DMS53 treated with DMSO at 0.1 percent for 48 hours (cell line): ENCODE data around the gene ARFGAP3.

Experiments
- DNase-seq: peaks from one replicate; lab custom pipeline; 2025; ENCODE audit not compliant: unreplicated experiment; lab: John Stamatoyannopoulos, UW

Gene ARFGAP3

DNA sequence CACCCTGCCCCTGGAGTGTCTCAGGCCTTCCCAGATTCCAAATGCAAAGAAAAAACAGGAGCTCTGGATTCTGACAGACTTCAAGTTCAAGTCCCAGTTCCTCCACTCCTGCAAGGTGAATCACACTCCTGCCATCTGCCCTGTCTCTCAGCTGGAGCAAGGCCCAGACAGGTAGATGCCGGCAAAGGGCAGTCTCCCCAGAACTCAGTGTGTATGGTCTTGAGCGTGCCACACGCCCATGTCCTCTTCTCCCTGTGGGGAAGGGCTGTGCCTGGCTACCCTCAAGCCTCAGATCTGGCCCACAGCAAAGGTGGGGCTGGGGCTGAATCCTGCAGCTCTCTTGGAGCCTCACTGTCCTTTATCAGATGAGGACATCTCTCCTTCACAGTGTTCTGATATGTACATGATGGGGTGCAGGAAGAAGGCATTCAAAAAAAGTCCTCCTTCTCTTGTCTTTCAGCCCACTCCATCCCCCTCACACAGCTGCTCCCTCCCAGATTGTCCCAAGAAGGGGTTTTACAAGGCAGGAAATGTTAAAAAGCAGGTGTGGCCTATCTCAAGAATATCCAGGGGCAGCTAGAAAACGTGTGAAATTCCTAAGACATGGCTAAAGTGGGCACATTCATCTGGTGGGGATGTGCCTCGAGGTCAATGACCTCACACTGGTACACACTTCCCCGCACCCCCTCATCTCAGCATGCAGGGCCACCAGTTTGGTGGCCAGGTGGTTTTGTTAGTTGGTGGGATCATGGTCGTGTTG, 27.7 kb upstream of the ARFGAP3 start:
- DNase-seq, result no peak

DNA sequence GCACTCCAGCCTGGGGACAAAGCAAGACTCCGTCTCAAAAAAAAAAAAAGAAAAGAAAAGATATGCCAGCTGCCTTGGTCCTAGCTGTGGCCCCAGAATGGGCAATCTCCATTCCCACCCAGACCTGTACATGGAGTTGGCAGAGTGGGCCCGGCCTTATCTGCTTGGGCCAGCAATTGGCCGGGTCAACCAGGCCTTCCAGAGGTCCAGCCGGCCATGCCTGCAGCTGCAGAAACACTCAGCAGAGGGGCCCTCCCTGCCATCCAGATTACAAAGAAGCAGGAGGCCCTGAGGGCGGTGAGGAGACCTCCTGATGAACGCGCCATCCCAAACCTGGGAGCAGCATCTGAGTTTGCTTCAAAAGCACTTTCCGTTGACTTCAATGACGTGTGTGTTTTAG, 26.9 kb upstream of the ARFGAP3 start:
- no peak for DNase-seq

DNA sequence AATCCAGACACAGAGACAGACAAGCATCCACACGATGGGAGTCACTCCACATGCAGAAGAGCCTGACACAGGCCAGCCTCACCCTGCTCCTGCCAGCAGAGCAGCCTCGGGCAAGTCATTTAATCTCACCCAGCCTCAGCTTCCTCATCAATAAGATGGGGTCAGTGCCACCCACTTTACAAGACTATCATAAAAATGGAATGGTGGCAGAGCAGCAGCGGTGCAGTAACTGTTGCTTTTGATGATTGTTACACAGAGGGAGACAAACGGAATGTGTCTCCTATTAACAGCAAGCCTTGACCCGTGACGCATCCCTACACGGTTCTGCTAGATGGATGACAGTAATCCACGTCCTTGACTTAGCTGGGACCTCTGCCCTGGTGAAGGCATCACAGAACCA, 26.0 kb upstream of the ARFGAP3 start:
- DNase-seq, result no peak

DNA sequence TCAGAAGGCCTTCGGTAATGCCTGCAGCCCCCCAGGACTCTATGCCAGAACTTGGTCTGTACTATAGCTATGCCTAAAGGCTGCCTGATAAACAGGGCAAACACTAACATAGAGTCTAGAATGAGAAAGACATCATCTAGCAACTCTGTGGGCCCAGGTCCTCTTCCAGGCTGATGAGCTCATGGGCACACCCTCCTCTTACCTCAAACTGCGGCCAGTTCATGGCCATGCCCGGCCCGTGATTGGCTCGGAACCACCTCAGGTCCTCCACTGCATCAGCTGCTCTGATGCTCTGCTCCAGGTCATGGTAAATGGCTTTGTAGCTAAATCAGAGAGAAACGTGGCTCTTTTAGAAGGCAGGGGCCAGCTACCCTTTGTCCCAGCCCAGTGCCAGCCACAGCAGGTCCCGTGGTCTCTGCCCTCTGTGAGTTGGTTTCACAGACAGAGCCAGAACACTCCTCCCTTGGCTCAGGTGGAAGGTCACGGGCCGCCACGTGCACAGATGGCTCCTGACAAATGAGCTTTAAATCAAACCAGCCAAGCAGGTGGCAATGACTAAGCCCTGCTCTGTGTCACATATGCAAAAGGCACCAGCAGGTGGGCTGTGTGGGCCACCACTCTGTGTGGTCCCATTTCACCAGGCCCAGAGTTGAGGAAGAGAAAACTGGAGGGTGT, 25.0 kb upstream of the ARFGAP3 start:
- no peak for DNase-seq

DNA sequence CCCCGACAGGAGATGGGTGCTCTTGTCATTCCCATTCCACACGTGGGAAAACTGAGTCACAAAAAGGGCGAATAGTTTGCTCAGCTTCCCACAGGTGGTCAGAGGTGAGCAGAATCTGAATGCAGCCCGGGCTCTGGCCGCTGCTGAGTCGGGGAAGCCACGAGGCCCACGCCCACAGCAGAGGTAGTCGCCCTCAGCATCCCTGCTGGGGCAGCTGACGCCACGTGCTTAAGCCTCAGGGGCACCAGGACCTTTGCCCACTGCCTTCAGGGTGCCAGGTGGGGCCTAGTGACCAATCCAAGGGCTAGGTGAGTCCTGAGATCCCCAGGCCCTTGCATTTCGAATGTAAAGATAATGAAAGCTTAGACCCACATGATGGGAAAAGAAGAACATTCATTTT, 24.2 kb upstream of the ARFGAP3 start:
- no peak for DNase-seq

DNA sequence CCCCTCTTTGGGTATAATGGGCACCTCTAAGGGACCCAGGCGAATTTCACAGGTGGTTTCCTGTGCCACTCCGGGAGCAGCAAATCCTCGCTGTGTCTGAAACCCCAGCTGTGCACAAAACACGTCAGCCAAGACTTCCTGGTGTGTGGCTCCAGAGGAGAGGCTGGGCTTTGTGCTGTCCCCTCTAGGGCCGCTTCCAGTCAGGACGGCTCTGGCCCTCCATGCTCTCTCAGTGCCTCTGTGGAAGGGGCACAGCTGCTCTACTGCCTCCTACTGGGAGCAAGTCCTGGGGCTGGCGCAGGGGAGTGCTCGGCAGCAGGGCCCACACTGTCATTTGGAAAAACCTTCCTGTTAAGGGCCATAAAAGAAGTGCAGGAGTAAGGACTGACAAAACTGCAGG, 23.7 kb upstream of the ARFGAP3 start:
- no peak for DNase-seq

DNA sequence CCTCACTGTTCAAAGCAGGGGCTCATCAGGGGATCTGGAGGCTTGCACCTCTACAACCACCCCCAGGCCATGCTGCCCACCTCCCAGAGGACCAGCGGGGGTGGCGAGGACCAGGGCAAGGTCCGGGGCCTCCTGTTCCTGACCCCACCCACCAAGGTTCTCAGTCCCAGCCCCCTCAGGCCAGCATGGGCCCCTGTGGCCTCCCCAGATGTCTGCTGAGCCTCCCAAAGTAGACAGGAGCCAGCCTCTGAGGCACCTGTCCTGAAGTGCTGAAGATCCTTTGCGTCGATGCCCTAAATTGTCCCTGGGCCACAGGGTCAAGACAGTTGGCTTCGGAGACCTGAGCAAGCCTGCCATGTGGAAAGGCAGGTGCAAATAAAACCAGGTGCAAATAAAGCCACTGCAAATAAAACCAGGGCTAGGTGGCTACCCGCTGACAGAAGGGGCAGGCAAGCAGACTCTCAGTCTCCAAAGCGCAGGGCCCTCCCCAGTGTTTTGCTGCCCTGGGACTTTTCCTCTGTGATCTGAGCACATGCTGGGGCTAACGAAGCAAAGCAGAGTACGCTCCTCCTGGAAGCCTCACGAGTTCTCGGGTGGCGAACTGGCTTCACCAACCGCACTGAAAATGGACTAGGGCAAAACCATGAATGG, 22.4 kb upstream of the ARFGAP3 start:
- DNase-seq, result peak; percentile 58

DNA sequence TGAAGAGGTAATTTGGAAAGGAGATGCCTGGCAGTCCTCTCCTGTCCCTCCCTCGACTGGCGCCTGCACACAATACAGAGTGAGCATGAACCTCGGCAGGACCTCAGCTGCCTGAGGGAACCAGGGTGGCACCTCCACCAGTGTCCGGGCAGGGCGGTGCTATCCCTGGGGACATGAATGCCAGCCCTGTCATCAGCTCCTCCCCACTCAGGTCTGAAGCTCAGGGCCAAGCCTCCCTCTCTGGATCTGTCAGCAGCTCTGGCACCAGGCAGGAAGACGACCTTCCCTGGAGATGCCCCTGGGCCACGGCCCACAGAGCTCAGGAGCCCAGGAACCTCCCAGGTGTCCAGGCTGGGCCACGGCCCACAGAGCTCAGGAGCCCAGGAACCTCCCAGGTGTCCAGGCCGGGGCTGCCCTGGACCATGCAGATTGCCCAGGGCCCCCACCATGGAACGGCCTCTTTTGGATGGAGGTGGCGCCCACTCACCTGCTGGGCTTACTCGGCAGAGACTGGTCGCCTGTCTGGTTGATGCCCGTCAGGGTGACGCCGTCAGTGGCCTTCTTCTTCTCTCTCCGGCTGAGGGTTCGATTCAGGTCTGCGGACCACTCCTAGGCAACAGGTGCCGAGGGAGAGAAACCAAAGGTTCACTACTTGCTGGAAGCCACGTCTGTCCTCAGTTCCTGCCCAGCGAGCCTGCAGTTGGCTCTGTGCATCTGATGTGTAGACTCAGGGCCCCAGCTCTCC, 21.7 kb upstream of the ARFGAP3 start:
- no peak for DNase-seq

DNA sequence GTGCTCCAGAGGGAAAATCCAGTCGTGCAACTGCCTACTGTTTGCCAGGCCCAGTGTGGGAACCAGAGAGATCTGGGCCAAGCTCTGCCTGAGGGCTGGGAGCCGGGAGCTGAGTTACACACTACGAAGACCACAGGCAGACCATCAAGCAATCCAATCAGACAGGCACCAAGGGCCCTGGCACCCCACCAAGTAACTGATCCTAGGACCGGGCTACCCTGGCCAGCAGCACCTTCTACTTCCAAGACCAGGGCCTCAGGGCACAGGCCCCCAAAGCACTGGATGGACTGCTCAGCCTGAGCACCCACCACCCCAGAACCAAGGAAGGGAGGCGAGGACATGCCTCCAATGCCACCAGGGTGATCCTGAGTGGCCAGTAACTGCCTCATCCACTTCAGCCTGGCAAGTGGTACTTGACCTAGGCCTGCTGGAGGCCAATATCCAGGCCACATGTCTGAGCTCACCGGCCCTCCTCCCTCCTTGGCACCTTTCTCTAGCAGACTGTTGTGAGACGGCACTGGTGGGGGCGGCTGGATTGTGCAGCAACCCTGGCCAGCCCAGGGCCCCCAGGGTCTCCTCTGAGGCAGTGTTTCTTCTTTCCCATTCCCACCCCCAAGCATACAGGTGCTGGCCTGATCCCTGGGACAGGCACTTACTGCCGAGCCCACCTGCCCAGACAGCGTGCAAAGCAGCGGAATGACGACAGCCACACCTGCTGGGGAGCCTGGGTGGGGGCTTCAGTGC, 20.7 kb upstream of the ARFGAP3 start:
- no peak for DNase-seq

DNA sequence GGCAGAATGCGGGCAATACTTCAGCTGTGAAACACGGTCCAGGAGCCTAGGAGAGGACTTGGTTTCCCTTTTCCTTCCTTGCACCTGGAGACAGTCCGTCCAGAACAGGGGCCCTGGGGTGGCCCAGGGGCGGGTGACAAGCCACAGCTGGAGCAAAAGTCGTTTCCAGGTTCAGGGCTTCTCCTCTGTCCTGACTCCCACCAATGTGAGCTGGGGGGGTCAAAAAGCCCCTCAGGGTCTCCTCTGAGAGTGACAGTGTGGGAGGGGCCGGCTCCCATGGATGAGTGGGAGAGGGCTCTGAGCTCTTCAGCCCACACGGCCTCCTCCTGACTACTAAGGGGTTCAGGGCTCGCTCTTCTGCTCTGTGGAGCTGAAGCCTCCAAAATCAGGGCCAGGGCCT, 20.1 kb upstream of the ARFGAP3 start:
- DNase-seq, result no peak

DNA sequence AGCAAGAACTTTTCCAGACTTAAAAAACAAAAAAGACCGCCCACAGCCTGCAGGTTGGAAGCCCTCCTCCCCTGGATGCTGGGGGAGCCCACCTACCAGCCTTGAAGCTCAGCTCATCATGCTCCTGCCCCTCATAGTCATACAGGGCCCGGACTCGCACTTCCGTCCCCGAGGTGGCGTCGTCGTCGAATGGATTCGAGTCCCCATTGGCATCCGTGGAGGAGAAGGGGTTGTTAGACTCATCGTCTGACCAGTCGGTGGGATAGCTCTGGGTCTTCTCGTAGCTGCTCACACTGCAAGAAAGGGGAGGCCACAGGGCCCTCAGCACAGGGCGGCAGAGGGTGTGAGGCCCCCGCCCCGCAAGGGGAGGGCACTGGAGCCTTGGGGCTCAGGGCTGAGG, 19.0 kb upstream of the ARFGAP3 start:
- no peak for DNase-seq

DNA sequence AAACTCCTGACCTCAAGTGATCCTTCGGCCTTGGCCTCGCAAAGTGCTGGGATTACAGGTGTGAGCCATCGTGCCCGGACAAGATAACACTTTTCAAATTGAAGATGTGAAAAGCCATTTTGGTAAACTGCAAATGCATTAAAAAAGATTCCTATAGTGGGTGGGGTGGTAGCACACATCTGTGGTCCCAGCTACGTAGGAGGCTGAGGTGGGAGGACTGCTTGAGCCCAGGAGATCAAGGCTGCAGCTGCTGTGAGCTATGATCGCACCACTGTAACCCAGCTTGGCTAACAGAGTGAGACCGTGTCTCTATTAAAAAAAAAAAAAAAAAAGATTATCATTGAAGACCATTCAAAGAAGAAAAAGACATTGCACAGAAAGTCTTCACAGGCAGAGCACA, 16.9 kb upstream of the ARFGAP3 start:
- DNase-seq, result no peak

DNA sequence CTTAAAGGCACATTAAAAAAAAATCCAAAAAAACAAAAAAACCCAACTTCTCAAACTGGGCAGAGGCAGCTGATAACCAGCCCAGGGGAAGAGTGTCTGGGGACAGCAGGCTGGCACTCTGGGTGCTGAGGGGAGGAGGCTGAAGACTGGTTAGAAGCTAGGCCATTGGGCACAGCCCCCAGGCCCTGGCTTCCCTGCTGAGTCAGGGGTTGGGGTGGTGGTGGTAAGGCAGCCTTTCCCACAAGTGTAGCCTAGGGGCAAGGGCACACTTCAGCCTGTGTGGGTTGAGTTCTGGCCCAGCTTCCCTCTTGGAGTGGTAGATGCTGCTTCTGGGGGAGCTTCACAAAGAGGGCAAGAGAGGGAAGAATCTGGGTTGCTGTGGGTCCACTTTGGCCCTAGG, 16.3 kb upstream of the ARFGAP3 start:
- DNase-seq, result no peak

DNA sequence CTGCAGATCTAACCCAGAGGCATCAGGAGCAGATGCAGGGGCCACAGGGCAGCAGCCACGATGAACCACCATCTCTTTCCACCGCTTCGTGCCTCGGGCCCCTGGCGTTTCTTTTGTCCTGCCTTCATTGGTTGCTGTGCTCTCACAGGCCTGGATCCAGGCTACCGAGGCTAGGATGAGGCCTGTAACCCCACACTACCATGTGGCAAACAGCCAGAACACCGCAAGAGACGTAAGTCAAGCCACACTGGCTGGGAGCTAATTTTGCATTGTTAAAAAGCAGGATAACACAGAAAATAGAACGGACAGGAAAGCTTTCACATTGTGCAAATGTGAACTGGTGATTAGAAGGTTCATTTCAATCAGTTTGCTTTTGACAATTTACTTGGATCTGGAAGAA, 15.7 kb upstream of the ARFGAP3 start:
- DNase-seq, result no peak

DNA sequence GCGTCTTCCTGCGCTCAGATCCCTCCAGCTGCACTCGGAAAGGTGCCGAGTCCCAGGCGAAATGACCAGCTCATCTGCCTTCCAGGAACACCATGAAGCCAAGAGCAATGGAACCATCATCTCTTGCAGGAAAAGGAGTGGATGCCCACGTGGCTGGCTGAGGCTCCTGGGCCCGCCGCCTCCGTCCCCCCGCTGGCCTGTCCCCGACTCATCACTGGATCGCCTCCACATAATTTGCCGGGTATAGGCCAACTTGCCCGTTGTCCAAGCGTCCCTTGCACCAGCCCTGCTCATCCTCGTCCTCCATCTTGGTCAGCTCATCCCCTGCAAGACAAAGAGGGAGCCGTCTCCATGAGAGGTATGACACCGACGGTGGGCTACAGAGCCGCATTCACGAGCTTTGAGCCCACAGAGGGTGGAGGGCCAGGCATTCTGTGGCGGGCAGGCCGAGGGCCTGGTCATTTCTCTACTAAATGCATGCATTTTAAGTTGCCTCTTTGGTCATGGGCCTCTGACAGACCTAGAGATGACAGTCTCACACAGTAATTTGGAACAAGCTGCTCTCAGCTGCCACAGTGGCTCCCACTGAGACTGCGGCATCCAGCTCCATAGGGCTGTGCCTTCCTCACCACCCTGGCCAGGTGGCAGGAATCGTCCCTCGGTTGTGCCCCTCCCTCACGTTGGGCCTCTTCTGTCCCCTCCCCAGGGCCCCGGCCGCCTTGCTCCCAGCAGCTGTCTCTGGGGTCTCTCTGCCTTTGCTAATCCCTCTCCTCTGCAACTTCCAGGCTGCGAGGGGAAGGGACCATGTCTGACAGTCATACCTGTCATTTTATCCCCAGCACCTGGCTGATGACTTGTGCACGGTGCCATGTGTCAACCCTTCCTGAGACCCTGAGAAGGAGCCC, 14.3 kb upstream of the ARFGAP3 start:
- DNase-seq, result no peak

DNA sequence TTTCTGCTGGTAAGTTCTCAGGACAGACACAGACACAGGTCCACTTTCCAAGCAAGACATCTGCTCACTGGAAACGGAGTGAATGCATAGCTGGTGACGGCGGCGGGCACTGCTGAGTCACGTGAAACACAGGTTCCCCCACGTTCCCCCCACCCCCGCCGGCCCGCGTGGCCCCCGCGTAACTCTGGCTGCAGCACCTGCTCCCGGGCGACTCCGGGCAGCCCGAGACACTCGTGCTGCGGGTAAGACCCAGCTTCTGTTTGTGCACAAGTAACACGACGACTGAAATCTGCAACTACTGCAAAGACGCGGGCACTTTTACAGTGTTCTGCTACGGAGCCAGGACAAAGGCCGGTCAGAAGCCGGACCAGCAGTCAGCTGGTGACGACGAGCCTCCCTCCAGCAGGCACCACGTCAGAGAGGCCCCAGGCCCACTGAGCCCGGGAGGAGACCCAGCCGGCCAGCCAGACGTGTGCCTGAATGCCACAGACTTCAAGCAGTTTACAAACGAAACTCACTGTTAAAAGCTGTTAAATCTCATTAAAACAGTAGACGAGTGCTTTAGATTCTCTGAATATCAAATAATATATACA, 12.9 kb upstream of the ARFGAP3 start:
- DNase-seq, result no peak

DNA sequence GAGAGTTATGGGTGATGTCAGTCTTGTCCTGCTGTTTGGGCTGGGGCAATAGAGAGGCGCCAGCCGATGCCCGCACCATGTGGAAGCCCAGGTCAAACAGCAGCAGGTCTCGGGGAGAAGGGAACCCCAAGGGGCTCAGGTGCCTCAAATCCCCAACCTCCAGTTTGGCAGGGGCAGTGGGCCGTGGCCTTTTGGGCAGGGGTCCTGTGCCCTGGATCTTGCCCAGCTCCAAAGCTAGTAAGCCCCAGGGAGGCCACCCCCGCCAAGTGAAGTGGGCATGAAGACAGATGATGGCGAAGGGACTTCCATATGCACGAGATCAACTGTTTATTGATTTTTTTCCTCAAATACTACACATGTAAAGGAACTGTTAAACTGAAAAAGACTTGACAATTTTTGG, 12.4 kb upstream of the ARFGAP3 start:
- DNase-seq, result no peak

DNA sequence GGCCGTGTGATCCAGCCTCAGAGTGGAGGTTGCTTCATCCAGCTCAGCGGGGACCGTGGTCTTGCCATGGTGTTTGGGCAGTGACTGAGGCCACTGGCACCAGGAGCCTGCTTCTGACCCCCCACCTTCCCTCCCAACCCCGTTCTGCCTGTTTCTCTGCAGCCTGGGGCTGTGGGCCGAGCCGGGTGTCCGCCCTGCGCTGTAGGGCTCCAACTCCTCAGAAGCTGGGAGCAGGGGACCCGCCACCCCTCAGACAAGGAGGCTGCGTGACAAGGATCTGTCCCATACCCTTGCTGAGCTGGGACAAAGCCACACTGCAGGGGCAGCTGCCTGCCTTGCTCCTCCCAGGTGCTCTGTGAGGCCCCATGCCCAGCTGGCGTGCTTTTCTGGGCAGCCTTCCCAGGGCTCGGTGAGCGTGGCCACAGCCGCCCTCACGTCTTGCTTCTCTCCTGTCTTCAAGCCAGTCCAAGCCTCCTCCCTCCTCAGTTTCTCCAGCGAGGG, 11.7 kb upstream of the ARFGAP3 start:
- no peak for DNase-seq

DNA sequence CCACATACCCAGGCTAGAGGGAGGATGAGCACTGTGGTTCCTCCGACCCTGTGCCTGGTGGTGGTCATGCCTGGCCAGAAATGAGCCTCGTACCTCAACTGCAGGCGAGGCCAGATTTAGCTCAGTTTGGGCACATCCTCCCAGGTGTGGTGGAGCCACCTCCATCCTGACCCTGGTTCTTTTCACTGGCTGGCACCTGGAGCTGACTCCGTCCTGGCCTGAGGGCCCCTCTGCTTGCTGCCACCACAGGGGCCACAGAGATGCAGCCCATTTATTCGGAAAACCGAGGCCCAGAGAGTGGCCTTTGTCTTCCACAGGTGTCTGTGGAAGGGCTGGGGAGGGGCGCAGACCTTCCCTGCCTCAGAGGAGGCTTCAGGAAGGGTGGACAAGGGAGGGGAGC, 9.0 kb upstream of the ARFGAP3 start:
- DNase-seq, result no peak
